ENCODE measurements around the gene PRKN.

PRKN gene

GRCh38 chr6:161369339-161369738, 1358.2 kb downstream of the PRKN start:
- no peak for DNase-seq
- TF ChIP-seq POLR2A (IDR thresholded peaks at IDR 0.05; ENCODE audit: low read length) = no peak
- no peak for TF ChIP-seq GATA1 (IDR thresholded peaks at IDR 0.05; ENCODE audit: low read depth, low read length)

- no peak for TF ChIP-seq POLR2A (IDR thresholded peaks at IDR 0.05; ENCODE audit: low read length)
- TF ChIP-seq GATA1 (IDR thresholded peaks at IDR 0.05; ENCODE audit: low read depth, low read length) = no peak
- no peak for DNase-seq
Observed at GRCh38 chr6:161368514-161368913, 1359.1 kb downstream of the PRKN start.

DNA sequence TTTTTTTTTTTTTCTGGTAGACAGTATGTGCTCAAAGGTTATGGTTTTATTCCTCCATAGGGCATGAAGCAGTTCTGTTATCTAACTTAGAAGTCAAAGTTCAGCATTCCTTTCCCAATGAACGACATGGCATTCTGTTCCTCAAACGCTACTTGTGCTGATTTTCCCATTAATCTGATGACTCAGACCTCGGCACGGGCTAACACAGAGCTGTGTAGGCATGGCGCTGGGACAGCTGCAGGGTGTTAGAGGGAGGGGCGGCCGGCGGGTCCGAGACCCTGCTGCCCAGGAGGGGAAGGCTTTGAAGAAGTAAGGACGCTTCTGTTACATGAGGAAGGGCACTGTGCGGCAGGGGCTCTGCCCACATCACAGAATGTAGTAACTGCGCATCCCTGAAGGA, 1360.1 kb downstream of the PRKN start:
- TF ChIP-seq POLR2A (IDR thresholded peaks at IDR 0.05; ENCODE audit: low read length) (no peak), GATA1 (IDR thresholded peaks at IDR 0.05; ENCODE audit: low read depth, low read length) (no peak)
- no peak for DNase-seq

- TF ChIP-seq GATA1 (IDR thresholded peaks at IDR 0.05; ENCODE audit: low read depth, low read length) = no peak
- no peak for TF ChIP-seq POLR2A (IDR thresholded peaks at IDR 0.05; ENCODE audit: low read length)
- DNase-seq = no peak
Observed at GRCh38 chr6:161366301-161366923, 1361.2 kb downstream of the PRKN start.

DNA sequence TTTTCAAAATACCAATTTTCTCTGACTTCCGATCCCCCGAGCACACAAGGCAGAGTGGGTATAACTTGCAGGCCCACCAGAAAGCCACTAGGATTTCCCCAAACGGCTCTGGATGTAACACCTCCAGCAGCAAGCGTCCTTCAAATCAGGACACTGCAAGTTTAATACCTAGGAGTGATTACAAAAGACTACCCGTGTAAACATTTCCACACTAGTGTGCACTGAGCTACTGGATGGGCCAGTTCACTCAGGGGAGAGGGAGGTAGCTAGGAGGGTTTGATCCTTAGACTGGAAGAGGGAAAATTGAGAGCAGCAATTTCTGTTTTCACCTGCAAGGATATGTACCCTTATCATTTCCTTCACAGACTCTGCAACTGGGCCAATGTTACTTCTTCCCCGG, 1361.9 kb downstream of the PRKN start:
- DNase-seq = no peak
- TF ChIP-seq POLR2A (IDR thresholded peaks at IDR 0.05; ENCODE audit: low read length) = no peak

DNA sequence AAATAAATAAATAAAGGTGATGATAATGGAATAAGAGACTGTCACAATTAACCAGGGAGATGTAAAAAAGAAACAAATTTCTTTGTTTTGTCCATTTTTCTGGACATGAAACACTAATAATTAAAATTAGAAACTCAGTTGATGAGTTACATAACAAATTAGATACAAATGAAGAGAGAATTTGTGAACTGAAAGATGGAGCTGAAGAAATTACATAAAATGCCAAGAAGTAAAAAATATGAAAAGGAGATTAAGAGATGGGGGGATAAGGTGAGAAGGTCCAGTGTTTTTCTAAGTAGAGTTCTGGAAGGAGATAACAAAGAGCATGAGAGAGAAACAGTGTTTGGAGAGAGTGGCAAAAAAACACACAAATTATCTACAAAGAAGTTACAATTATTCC, 1364.3 kb downstream of the PRKN start:
- DNase-seq = no peak
- TF ChIP-seq GATA1 (IDR thresholded peaks at IDR 0.05; ENCODE audit: low read depth, low read length) (no peak), POLR2A (IDR thresholded peaks at IDR 0.05; ENCODE audit: low read length) (no peak)

GRCh38 chr6:161362266-161362665, 1365.3 kb downstream of the PRKN start:
- no peak for TF ChIP-seq GATA1 (IDR thresholded peaks at IDR 0.05; ENCODE audit: low read depth, low read length)
- TF ChIP-seq POLR2A (IDR thresholded peaks at IDR 0.05; ENCODE audit: low read length) = no peak

DNA sequence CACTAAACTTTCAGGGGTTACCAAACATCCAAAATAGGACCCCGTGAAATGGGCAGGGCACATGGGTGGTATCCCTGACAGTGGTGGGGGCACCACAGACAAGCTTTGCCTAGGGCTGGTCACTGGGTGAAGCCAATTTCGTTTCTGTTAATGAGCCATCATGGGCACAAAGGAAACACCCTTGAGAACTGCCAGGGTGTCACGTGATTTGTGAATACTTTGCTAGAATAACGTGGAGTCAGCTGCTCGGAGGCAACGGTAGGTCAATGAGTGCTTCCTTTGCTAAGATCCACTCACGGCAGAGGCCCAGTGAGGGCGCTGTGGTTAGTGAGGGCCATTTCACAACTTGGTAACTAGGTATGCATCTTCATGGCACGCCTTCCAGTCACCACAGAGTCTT, 1366.0 kb downstream of the PRKN start:
- TF ChIP-seq POLR2A (IDR thresholded peaks at IDR 0.05; ENCODE audit: low read length) (no peak), GATA1 (IDR thresholded peaks at IDR 0.05; ENCODE audit: low read depth, low read length) (no peak)
- DNase-seq = no peak

More at GRCh38 chr6:161362266-161362665, 1365.3 kb downstream of the PRKN start:
- DNase-seq = no peak

GRCh38 chr6:161360520-161360919, 1367.0 kb downstream of the PRKN start:
- TF ChIP-seq GATA1 (IDR thresholded peaks at IDR 0.05; ENCODE audit: low read depth, low read length) (no peak), POLR2A (IDR thresholded peaks at IDR 0.05; ENCODE audit: low read length) (no peak)
- DNase-seq = no peak

DNA sequence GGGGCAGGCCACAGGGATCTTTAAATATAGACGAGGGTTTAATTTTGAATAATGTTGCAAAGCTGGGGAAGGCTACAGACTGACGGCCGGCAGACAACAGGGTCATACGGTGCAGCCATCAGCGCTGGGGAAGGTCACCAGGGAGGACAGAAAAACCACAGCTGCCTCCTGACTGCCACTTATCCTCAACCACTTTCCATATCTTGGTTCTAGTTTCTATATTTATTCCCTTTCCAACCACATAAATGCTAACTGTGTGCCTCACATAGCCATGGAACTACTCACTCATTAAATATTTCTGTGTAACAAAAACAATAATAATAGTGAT, 1368.0 kb downstream of the PRKN start:
- TF ChIP-seq GATA1 (IDR thresholded peaks at IDR 0.05; ENCODE audit: low read depth, low read length) = no peak
- no peak for TF ChIP-seq POLR2A (IDR thresholded peaks at IDR 0.05; ENCODE audit: low read length)
- DNase-seq = no peak

DNA sequence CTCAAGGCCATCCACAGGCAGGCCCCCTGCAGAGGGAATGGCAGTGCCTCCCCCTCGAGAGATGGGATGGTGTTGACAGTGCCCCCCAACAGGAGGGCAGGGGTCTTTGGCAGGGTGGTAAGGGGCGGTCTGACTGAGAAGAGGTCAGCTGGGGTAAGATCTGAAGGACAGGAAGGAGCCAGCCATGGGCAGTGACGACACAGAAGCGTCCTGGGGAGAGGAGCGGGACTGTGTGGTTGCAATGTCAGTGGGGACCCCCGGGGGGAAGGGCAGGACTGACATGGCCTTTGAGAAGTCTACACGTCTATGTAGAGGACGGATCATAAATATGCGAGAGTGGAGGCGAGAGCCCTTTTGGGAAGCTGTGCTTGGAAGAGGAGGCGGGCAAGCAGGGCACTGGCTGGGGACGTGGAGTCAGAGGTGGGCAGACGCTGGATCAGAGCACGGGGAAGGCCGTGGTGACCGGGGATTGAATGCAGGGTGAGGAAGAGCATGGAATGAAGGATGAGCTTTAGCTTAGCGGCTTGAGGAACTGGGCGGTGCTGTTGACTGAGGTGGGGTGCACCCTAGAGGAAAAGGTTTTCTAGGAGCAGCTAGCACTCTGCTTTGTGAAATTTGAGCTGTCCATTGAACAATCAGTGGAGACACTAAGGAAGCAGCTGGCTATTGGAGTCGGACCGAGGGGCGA, 1371.3 kb downstream of the PRKN start:
- no peak for DNase-seq
- TF ChIP-seq POLR2A (IDR thresholded peaks at IDR 0.05; ENCODE audit: low read length) = no peak
- no peak for TF ChIP-seq GATA1 (IDR thresholded peaks at IDR 0.05; ENCODE audit: low read depth, low read length)

GRCh38 chr6:161355696-161356095, 1371.9 kb downstream of the PRKN start:
- no peak for DNase-seq

GRCh38 chr6:161354956-161355355, 1372.6 kb downstream of the PRKN start:
- DNase-seq = no peak

More at GRCh38 chr6:161355696-161356095, 1371.9 kb downstream of the PRKN start:
- TF ChIP-seq POLR2A (IDR thresholded peaks at IDR 0.05; ENCODE audit: low read length) = no peak
- TF ChIP-seq GATA1 (IDR thresholded peaks at IDR 0.05; ENCODE audit: low read depth, low read length) = no peak

DNA sequence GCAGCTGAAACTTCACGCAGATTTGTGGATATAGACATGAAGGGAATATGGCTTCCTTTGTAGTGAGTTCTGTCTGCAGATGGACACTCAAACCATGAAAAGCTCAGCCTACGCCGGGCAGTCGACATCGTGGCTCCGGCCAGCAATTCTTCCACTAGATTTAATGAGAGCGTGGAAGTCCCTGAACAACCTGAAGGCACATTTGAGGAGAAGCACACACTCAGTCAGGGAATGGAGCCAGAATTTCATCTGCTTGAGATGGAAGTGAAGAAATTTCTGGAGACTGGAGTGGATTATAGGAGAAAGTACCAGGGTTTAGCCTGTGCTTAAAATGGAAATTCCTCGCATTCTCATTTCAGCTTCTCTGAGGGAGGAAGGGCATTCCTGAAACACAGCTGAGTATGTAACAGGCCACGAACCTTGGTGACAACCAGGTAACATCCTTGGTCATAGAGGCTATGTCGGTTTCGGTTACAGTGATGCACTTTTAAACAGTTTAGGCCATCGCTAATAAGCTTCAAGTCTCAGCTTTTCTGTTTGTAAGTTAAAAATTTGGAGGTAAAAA, 1373.2 kb downstream of the PRKN start:
- no peak for TF ChIP-seq POLR2A (IDR thresholded peaks at IDR 0.05; ENCODE audit: low read length)
- TF ChIP-seq GATA1 (IDR thresholded peaks at IDR 0.05; ENCODE audit: low read depth, low read length) = no peak
- no peak for DNase-seq

More at GRCh38 chr6:161354956-161355355, 1372.6 kb downstream of the PRKN start:
- TF ChIP-seq POLR2A (IDR thresholded peaks at IDR 0.05; ENCODE audit: low read length) = no peak
- no peak for TF ChIP-seq GATA1 (IDR thresholded peaks at IDR 0.05; ENCODE audit: low read depth, low read length)

DNA sequence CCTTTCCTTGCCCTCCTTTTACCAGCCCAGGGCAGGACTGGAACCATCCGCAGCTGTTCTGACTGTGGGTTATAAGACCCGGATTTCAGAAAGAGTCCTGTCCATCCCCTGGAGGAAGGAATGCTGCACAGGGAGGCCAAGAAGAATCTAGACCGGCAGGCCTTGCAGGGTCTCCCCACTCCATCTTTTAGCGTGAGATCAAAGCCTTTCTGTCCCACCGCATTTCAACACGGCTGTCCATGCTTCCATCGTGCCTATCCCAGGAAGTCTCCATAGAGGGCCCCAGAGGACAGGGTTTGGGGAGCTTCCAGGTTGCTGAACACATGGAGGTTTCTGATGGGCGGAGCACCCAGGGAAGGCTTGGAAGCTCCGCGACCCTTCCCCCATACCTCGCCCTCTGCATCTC, 1374.4 kb downstream of the PRKN start:
- no peak for TF ChIP-seq POLR2A (IDR thresholded peaks at IDR 0.05; ENCODE audit: low read length)
- DNase-seq = no peak
